Prostate gland (tissue), 2 donors: ENCODE data around the gene OLFM1.

Experiments
- CTCF ChIP-seq, 4 experiments: fragments of 200-600 bp in 2 of 4; fragments of 450-650 bp in 2 of 4; sonication (generic) in 2 of 4; IDR thresholded peaks; 1 replicate in 3 of 4; 2 replicates in 1 of 4; pipeline ENCODE4 v1.5.1; 2016 to 2019; ENCODE audit warnings: antibody characterized with exemption in 4 of 4, mild to moderate bottlenecking in 2 of 4, moderate library complexity in 2 of 4
- POLR2A ChIP-seq: fragments of 450-650 bp; IDR thresholded peaks from one replicate; pipeline ENCODE4 v1.6.1; 2016; ENCODE audit warnings: antibody characterized with exemption, mild to moderate bottlenecking
- POLR2AphosphoS5 ChIP-seq: sonication (generic); formaldehyde crosslinking; IDR thresholded peaks from one replicate; pipeline ENCODE4 v1.6.1; 2017; ENCODE audit warnings: antibody characterized with exemption

- TF ChIP-seq POLR2A, result no peak
- TF ChIP-seq CTCF (IDR thresholded peaks at IDR 0.05), result no peak
- TF ChIP-seq POLR2AphosphoS5, result no peak
These were observed 17.8 kb upstream of the OLFM1 start for GRCh38 chr9:135069558-135070197.
